Smooth muscle cell (in vitro differentiated cells): Measurements from ENCODE around the gene SLC38A7. TPM values are rescaled to one million over a fixed set of nuclear protein-coding genes. Genes with fewer than 3 reads are reported as not detected.

Source experiments
- DNase-seq: peaks from one replicate; lab custom pipeline; 2025; ENCODE audit not compliant: unreplicated experiment; lab: John Stamatoyannopoulos, UW
- H2AFZ ChIP-seq: fragments of 200-600 bp; sonication (generic); 2 replicates; pipeline ENCODE4 v1.6.0; 2016; ENCODE audit warnings: antibody characterized with exemption, low read depth, mild to moderate bottlenecking
- H3F3A ChIP-seq: fragments of 200-600 bp; sonication (generic); 2 replicates; pipeline ENCODE4 v1.6.0; 2017; ENCODE audit warnings: antibody characterized with exemption, low read depth
- H3K27ac ChIP-seq: fragments of 200-600 bp; sonication (generic); 2 replicates; pipeline ENCODE4 v1.5.1; 2016; ENCODE audit warnings: low read depth, mild to moderate bottlenecking
- H3K27me3 ChIP-seq: fragments of 200-600 bp; sonication (generic); 2 replicates; pipeline ENCODE4 v1.6.1; 2016; ENCODE audit warnings: low read depth, mild to moderate bottlenecking
- H3K36me3 ChIP-seq: fragments of 200-600 bp; sonication (generic); 2 replicates; pipeline ENCODE4 v1.5.1; 2016; ENCODE audit warnings: low read depth
- H3K4me1 ChIP-seq: fragments of 200-600 bp; sonication (generic); 2 replicates; pipeline ENCODE4 v1.5.1; 2016; ENCODE audit warnings: low read depth
- H3K4me2 ChIP-seq: fragments of 200-600 bp; sonication (generic); 2 replicates; pipeline ENCODE4 v1.6.0; 2016; ENCODE audit warnings: mild to moderate bottlenecking
- H3K4me3 ChIP-seq: fragments of 200-600 bp; sonication (generic); 2 replicates; pipeline ENCODE4 v1.5.1; 2016; ENCODE audit warnings: mild to moderate bottlenecking
- H3K79me2 ChIP-seq: fragments of 200-600 bp; sonication (generic); 2 replicates; pipeline ENCODE4 v1.6.0; 2016; ENCODE audit warnings: low read depth, mild to moderate bottlenecking
- H3K9ac ChIP-seq: fragments of 200-600 bp; sonication (generic); 2 replicates; pipeline ENCODE4 v1.6.0; 2016; ENCODE audit warnings: low read depth
- H3K9me3 ChIP-seq: fragments of 200-600 bp; sonication (generic); replicated peaks from 2 replicates; pipeline ENCODE4 v1.5.1; 2016; ENCODE audit warnings: low read depth
- H4K20me1 ChIP-seq: fragments of 200-600 bp; sonication (generic); 2 replicates; pipeline ENCODE4 v1.6.0; 2016; ENCODE audit warnings: low read depth
- CTCF ChIP-seq: fragments of 200-600 bp; sonication (generic); IDR thresholded peaks from 2 replicates; pipeline ENCODE4 v1.5.1; 2017; ENCODE audit warnings: borderline replicate concordance, mild to moderate bottlenecking, antibody characterized with exemption; ENCODE audit not compliant: insufficient read depth, poor library complexity, severe bottlenecking
- WGBS: methylation state at CpG from one replicate; pipeline ENCODE4 v1.1.7; 2016; ENCODE audit warnings: low lambda C conversion rate; 5-methylcytosine and 5-hydroxymethylcytosine counted together
- polyA plus RNA-seq: library from polyadenylated mRNA; unstranded; fragments of >200 nt; fragmentation: Nextera tagmentation; extraction: Ambion mirVana; gene quantifications from 2 replicates; pipeline ENCODE4 v1.2.1, GENCODE V29; 2016
- total RNA-seq: library from RNA; depleted of rRNA; stranded (reverse); fragments of >200 nt; gene quantifications from 2 replicates; pipeline ENCODE4 v1.2.3, GENCODE V29; 2014

The SLC38A7 gene
- total and polyA plus RNA-seq, 2 experiments from 2014 or later, result 9.8 to 15.9 TPM

DNA sequence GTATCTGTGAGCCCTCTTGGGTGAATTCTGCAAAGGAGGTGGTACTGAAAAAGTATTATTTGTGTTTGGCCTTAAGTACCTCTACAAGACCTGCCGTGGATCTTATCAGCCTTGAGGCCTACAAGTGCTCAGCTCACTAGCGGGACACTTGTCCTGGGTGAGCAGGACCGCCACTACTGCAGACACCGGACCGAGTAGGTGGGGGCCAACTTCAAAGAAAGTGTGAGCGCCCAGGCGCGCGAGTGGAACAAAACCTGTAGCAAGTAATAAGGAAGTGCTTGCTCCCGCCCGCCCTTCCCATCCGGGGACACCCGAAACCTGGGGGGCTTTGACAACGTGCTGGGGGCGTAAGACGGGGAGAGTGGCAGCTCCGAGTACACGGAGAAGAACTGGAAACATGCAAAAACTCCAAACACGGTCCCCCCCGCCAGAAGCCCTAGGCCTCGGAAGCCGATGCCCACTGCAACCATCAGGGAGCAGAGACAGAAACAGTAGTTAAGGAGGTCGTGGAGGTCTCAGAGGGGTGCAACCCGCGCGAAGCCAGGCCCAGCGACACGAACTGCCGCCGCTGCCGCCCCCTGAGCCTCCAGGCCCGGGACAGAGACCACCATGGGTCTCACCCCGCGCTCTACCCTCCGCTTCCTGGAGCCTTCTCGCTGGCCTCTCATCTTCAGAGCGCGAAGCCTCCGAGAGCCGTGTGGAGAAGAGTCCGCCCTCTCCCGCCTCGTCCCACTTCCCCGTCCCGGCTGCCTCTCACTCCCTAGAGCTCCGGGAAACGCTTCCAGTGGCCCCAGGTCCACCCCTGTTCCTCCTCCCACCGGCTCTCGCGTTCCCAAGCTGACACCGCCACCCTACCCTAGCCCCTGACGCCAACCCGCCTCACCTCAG lies 55.5 kb downstream of the SLC38A7 start:
- Histone ChIP-seq H3K27me3 (no peaks in the 10 kb centered on the region), H4K20me1 (peaks cover 49% of the 10 kb centered on the region), H2AFZ (peak overlapping the region; percentile 56), H3K36me3 (peaks cover 3% of the 10 kb centered on the region), H3F3A (no peaks in the 10 kb centered on the region), H3K4me3 (peak overlapping the region; percentile 81), H3K27ac (peak overlapping the region; percentile 96), H3K9ac (peak overlapping the region; percentile 96), H3K79me2 (peaks cover 54% of the 10 kb centered on the region), H3K9me3 (no peaks in the 10 kb centered on the region), H3K4me2 (peak overlapping the region; percentile 92), H3K4me1 (peaks cover 13% of the 10 kb centered on the region)
- peak; percentile 32 for DNase-seq
- 2% methylated on average over 52 of the region's 53 CpGs for WGBS
- TF ChIP-seq CTCF, result no peak

GRCh38 chr16:58624209-58624608 lies 60.4 kb downstream of the SLC38A7 start:
- Histone ChIP-seq H3K4me3 (no peak overlapping the region), H3K79me2 (peaks cover 100% of the 10 kb centered on the region), H3K27me3 (no peaks in the 10 kb centered on the region), H3K9me3 (no peaks in the 10 kb centered on the region), H3K4me1 (peaks cover 13% of the 10 kb centered on the region), H3K9ac (no peak overlapping the region), H4K20me1 (peaks cover 94% of the 10 kb centered on the region), H3K4me2 (no peak overlapping the region), H3K36me3 (peaks cover 3% of the 10 kb centered on the region), H3K27ac (no peak overlapping the region), H3F3A (no peaks in the 10 kb centered on the region), H2AFZ (no peak overlapping the region)
- WGBS, result 89% methylated on average over 7 of the region's 7 CpGs
- no peak for TF ChIP-seq CTCF
- DNase-seq, result no peak

GRCh38 chr16:58620396-58620795 lies 64.2 kb downstream of the SLC38A7 start:
- 98% methylated on average over 10 of the region's 10 CpGs for WGBS
- Histone ChIP-seq H3K27ac (no peak overlapping the region), H3K9ac (no peak overlapping the region), H3K36me3 (peaks cover 3% of the 10 kb centered on the region), H2AFZ (no peak overlapping the region), H3K9me3 (no peaks in the 10 kb centered on the region), H3F3A (no peaks in the 10 kb centered on the region), H3K79me2 (peaks cover 100% of the 10 kb centered on the region), H4K20me1 (peaks cover 96% of the 10 kb centered on the region), H3K4me1 (no peaks in the 10 kb centered on the region), H3K4me3 (no peak overlapping the region), H3K27me3 (no peaks in the 10 kb centered on the region), H3K4me2 (no peak overlapping the region)
- DNase-seq, result no peak
- TF ChIP-seq CTCF, result no peak

- Histone ChIP-seq H3K4me1 (no peaks in the 10 kb centered on the region), H4K20me1 (peaks cover 96% of the 10 kb centered on the region), H3K9ac (no peak overlapping the region), H2AFZ (no peak overlapping the region), H3K9me3 (no peaks in the 10 kb centered on the region), H3K27me3 (no peaks in the 10 kb centered on the region), H3K4me3 (no peak overlapping the region), H3K79me2 (peaks cover 89% of the 10 kb centered on the region), H3F3A (no peaks in the 10 kb centered on the region), H3K27ac (no peak overlapping the region), H3K4me2 (no peak overlapping the region), H3K36me3 (no peaks in the 10 kb centered on the region)
- 54% methylated on average over 3 of the region's 3 CpGs for WGBS
- no peak for TF ChIP-seq CTCF
- no peak for DNase-seq
These were observed 69.3 kb downstream of the SLC38A7 start for GRCh38 chr16:58615280-58615679.
